GM18909 (cell line): ENCODE results near the gene BANF2.

Experiments
- ATAC-seq: cut with Tn5 transposase; IDR thresholded peaks from one replicate; pipeline ENCODE4 v1.9.1; 2021; ENCODE audit warnings: mild to moderate bottlenecking; ENCODE audit not compliant: unreplicated experiment, poor library complexity

Gene BANF2

DNA sequence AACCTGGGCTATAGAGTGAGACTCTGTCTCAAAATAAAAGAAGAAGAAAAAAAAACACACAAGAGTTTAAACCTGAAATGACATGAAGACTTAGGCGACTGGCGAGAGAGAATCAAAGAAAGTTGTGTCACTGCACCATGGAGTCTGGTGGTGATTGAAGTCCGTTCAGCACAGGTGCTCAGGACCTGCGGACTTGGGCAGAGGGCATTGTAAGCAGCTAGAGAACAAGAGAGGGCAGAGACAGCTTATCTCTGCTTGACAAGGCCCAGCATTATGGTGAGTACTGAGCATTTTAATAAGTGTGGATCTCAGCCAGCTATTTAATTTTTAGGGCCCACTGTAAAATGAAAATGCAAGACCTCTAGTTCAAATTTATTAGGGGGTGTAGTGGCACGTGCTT is 31.5 kb downstream of the BANF2 start:
- ATAC-seq: no peak

DNA sequence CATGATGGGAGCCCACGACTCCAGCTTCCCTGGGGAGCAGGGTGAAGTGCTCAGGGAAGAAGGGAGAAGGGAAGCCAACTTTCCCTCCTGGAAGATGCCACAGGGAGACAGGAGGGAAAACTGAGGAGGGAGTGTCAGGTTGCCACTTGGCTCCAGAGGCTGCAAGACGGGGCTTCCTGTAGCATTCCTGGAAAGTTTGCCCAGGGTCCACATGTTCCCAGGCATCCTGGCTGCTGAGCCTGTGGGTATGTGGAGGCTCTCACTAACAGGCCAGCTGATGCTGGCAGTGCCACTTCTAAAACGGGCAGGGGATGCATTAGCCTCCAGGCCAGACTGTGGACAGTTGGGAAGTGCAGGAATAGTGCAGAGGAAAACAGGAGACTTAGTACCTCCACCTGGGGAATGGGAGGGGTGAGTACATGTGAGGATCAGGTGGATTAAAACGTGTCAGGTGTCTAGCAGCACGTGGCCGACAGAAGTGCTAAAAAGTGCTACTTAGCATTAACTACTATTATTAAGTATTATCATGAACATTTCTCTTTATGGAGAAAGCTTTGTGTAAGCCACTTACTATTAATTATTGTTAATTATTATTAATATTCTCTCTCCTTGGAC is 33.2 kb downstream of the BANF2 start:
- ATAC-seq: no peak

DNA sequence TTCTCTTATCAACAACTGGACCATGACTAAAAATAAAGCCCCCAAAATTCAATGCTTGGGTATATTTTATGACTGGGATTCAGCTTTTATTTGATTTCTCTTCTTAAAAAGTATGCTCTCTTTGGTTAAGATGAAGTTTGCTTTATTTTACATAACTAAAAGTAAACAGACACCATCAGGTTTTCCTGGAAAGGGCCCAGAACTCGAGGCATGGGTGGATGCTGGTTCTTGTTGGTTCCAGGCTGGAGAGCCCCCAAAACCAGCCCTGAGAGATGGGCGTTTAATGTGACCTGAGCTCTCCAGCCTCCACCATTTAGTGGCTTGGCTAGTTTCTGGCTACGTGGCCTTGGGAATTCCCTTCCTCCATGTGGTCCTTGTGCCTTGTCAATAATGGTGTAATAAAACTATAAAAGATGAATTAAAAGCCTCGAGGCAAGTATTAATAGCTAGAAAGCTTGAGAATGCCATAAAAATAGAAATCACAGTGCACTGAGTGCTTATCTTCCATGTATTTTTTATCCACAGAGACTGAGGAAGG is 34.1 kb downstream of the BANF2 start:
- ATAC-seq: no peak

DNA sequence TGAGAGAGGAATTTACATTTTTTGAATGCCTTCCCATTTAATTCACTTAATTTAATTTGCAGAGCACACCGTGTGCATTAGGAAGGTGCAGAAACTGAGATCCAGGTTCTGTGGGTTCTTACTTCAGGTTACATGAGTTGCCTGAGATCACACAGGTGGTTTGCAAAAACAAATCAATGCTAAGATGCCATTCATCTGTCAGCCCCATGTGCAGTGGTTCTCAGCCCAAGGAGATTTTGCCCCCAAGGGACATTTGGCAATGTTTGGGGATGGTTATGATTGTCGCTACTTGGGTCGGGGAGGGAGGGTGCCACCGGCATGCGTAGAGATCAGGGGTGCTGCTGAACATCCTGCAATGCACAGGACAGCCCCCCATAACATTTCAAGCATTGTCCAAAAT is 34.6 kb downstream of the BANF2 start:
- no peak for ATAC-seq

DNA sequence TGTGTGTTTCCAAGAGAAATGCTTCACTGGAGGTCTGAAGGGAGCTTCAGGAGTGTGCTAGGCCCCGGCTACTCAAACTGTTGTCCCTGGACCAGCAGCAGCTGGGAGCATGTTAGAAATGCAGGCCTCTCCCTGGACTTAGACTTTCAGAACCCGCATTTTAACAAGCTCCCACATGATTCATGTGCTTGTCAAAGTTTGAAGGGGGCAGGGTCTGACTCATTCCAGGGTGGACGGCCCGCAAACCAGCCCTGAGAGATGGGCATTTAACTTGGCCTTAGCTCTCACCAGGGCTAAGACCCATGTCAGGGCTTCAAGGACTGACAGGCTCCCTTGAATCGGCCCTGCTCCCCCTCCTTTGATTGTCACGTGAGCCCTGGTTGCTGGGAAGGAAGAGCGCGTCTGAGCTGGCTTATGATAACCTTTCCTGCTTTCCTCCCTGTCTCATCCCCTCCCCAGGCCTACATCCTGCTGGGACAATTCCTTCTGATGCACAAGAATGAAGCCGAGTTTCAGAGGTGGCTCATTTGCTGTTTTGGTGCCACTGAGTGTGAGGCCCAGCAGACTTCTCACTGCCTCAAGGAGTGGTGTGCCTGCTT is 35.5 kb downstream of the BANF2 start:
- ATAC-seq: no peak

DNA sequence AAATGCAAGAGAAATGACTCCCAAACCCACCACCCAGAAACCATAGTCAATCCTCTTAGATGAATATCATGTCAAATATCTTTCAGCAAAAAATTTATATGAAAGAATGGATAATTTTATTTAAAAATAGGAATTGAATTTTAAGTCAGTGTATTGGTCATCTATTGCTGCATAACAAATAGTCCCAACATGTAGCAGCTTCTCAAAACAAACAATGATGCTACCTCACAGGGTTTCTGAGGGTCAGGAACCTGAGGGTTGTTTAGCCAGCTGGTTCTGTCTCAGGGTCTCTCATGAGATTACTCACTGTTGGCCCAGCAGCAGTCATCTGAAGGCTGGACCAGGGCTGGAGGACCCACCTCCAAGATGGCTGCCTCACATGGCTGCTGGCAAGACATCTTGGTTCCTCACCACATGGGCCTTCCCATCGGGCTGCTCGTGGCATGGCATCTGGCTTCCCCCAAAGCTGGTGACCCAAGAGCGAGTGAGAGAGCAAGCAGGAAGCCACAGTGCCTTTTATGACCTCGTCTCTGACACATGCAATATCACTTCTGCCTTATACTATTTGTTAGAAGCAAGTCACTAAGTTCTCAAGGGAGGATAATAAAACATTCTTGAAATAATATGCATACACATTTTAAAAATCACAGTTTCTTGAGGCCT is 36.3 kb downstream of the BANF2 start:
- ATAC-seq: no peak

DNA sequence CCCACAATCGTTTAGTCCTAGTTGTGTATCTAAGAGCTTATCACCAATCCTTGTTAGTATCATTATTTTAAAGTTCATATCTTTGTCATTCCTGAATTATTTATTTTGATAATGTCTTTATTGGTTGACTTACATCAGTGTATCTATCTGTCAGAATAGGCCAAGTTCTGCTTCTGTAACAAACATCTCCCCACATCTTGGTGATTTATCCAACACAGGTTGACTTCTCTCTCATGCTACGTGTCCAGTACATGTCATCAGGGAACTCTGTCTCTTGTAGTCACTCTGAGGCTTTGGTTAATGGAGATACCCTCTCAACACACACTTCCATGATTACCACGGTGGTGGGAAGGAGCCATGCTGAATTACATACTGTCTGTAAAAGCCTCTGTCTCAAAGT is 38.4 kb downstream of the BANF2 start:
- ATAC-seq: no peak

DNA sequence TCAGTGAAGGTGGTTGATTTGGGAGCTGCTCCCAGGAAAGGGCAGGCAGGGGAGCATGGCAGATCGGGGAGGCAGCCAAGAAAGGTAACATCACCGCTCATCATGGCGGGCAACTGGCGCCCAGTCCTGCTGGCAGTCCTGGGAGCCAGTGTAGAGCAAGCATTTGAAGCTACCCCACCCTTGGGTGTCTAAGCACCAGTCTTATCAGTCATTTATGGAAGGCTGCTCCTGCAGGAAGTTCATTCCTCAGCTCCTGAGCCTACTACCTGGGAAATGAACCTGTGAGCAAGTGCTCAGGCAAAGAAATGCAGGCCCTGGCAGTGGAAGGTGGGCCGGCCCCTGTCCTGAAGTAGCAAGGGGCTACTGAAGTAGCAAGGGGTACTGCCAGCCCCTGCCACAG is 41.5 kb downstream of the BANF2 start:
- no peak for ATAC-seq

DNA sequence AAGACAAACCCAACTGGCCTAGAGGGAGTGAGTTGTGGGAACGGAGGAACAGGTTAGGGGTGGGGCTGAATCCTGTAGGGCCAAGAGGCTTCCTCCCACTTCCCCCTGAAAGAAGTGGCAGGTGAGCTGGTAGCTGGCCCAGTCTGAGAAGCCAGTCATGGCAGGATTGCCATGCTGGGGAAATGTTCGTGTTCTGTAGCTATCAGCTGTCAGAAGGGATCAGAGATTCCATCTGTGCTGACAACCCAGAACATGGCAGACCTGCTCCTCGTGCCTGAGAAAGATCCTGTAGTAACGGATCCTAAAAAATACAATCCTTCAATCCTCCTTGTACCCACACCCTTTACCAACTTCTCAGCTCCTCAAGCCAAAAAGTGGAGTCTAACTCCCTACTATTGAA is 43.0 kb downstream of the BANF2 start:
- no peak for ATAC-seq

DNA sequence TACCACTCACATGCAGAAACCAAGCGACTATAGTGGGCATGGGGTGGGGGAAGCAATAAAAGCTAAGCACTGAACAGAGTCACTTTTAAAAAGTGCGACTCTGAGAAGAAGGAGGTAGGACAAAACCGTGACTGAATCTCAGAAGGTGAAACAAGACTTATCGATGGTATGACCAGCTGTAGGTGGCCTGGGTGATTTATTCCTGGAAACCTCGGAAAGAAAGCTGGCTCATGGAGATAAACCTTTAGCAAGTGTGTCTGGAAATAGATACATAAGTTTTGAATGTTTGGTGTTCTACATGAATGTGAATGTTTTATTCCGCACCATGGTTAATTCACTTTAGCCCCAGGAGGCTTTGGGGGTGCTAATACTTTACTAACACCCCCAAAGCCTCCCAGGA is 43.9 kb downstream of the BANF2 start:
- no peak for ATAC-seq

DNA sequence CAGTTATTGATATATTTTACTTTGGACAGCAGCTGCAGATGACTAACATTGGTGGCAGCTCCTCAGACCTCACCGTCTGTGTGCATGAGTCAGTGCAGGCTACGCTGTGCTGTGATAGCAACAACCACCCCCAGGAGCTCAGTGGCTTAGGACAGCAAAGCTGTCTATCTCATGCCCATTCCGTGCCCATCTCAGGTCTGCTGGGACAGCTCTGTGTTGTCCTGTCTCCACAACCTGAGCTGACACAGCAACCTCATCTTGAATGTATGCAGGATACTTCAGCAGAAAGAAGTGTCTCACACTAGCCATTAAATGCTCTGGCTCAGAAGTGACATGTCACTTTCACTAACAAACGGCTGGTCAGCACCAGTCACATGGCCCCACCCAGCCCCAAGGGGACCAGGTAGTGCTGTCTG is 47.7 kb downstream of the BANF2 start:
- no peak for ATAC-seq

DNA sequence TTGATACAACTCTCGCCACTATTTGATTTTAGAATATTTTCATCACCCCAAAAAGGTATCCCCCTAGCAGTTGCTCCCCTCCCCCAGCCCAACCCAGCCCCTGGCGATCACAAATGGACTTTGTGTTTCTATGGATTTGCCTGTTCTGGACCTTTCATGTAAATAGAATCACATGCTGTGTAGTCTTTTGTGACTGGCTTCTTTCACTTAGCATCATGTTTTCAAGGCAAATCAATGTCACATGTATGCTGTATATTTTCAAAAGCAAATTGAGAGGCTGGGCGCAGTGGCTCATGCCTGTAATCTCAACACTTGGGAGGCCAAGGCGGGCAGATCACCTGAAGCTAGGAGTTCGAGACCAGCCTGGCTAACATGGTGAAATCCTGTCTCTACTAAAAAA is 48.5 kb downstream of the BANF2 start:
- ATAC-seq: no peak

DNA sequence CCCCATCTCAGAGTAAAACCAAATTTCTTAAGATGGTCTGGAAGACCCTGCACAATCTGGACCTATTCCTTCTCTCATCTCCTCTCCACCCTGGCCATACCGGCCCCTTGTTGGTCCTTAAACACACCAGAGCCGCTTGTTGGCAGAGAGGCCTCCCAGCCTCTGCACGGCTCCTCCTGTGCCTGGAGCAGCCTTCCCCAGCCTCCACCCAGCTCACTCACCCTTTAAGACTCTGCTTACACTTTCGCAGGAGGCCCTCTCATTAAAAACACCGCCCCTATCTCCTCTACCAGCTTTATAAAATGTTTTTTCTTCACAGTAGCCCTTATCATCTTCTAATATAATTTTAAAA is 49.8 kb downstream of the BANF2 start:
- ATAC-seq: no peak

DNA sequence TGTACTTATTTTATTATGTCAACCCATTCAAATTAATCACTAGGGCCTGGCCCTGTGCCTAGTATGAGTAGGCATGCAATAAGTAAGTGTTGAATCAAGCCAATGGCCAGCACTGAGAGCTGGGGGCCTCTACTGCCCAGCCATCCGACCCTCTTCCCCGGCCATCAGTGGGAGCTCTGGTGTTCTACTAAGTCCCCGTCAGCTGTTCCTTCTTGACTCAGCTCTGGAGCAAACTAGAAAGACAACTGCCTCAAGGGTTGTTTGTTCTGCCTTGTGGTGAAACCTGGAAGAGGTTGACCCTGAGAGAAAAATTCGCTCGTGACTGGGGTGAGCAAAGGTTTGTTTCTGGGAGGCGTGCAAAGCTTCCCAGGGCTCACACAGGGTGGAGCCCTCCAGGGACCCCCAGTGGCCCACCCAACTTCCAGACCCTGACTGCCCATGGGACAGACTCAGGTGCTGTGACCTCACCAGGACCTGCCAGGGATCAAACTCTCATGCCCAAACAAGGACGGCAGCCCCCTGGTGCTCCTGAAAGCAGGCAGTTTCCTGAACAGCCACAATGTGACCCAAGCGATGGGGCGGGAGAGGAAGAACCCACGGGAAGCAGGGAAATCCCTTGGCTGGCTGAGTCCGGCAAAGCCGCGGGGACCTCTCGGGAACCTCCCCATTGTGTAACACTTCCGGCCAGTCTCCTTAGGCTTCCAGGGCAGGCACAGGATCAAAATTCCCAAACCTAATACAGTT is 50.4 kb downstream of the BANF2 start:
- no peak for ATAC-seq

DNA sequence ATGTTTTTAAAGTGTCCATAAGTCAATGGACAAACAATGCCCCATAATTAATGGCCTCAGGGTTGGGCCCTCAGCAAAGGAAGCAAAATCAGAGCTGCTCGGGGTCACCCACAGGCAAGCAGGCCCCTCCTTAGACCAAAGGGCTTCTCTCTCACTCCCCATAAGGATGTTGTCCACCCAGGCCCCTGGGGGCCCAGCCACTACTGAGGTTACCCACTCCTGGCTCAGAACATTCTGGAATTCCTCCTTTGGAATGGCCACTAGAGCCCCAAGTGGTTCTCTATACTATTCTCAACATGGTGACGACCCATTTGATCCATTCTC is 50.9 kb downstream of the BANF2 start:
- no peak for ATAC-seq

DNA sequence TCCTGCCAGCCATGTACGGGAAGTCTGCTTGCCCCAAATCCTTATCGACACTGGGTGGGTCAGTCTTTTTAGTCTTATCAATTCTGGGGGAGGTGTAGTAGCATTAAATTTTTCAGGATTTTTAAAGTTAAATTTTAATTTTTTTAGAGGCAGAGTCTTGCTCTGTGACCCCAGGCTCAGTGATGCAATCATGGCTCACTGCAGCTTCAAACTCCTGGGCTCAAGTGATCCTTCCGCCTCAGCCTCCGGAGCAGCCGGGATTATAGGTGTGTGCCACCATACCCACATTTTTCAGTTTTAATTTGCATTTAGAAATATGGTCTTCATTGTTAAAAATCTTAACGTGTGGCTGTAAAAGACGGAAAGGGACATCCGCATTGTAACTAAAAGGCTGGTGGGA is 51.9 kb downstream of the BANF2 start:
- no peak for ATAC-seq

DNA sequence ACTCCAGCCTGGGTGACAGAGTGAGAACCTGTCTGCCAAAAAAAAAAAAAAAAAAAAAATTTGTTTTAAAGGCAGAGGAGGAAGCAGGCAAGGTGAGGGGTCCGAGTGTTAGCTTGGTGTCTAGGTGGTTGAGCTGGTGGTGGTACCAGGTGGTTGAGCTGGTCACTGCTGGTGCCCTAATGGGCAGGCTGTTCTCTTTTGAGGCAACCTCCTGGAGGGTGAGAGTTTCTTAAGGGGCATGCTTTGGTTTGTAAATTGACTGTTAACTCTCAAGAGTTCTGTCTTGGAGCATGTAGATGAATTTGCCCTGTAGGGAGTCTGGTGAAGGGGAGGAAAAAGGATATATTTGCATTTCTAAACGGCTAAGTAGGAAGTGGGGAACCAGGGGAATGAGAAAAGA is 52.7 kb downstream of the BANF2 start:
- no peak for ATAC-seq

DNA sequence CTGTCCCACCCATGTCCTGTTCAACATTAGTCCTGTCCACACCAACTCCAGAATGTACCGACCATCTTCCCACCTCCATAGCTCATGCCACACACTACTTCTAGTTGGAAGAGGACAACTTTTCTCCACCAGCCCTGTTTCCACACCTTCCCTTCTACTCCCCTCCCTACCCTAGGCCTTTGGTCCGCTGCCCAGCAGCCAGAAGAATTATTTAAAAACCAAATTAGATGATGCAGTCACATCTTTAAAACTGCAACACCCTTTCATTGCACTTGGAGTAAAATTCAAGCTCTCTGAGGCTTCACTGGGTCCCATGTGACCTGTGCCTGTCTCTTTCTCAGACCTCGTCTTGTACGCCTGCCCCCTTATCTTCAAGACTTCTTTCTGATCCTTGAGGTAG is 53.8 kb downstream of the BANF2 start:
- no peak for ATAC-seq

DNA sequence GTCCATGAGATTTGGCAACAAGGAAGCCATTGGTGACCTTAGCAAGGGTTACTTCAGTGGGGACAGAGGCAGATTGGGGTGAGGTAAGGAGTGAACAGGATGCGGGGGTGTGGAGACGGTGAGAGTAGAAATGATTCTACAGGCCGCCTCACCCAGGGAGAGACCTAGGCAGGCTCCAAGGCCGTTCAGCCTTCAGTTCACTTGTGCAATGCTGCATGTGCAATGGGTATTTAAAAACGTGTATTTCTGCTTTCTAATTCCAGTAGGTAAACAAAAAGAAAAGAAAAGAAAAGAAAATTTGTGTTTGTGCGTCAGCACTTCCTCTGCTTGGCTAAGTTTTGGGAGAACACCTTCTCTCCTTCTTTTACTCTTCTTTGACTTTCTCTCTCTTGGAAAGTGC is 56.8 kb downstream of the BANF2 start:
- ATAC-seq: no peak

DNA sequence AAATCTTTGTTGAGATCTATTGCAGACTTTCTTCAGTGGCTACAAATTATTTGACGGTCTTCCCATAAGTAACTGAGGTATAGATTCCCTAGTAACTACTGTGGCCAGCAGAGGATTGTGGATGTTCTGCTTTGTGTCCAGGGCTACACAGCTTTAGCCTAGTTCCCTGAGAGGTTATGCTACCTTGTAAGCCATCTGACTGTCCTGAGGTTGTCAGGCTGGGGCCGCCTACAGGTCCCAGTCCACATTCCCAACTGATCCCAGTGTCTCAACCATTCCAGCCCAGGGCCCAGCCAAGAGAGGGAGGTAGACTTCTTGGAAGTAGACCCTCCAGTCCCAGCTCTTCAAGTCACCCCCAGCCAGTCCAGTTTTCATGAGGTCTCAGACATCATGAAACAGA is 57.7 kb downstream of the BANF2 start:
- ATAC-seq: no peak

DNA sequence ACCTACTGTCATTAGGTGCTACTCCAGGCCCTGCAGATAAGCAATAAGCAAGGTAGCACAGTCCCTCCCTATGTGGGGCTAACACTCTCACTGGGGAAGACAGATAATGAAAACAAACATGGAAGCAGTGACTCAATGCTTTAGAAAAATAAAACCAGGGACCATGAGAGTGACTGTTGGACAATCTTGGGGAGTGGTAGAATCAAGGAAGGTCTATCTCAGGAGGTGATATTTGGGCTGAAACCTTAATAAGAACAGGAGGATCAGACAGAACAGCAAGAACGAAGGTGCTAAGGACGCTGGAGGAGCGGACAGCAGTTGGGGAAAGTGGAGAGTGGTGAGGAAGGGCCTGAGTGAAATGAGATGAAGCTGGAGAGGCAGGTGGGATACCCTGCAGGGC is 58.2 kb downstream of the BANF2 start:
- no peak for ATAC-seq
